PC-3 (cell line): ENCODE data around the gene BLM. TPM values are rescaled to one million over a fixed set of nuclear protein-coding genes. Genes with fewer than 3 reads are reported as not detected.

Experiments used
- ATAC-seq: fragments of 200-7000 bp; cut with Tn5 transposase; 2 replicates; pipeline ENCODE4 v1.9.1; 2020; ENCODE audit warnings: mild to moderate bottlenecking, moderate library complexity
- BruUV-seq: library from RNA; stranded (reverse); fragments of 400-500 nt; replicated peaks from 2 replicates; lab custom pipeline; 2021; lab: Mats Ljungman, UMichigan
- CTCF ChIA-PET: fragments of 300-600 bp; sonication (Branson Sonifier 250); formaldehyde crosslinking; loops from one replicate; lab custom pipeline; 2022; ENCODE audit warnings: antibody characterized with exemption; lab: Charles Lee
- POLR2A ChIA-PET: fragments of 300-600 bp; sonication (Branson Sonifier 250); formaldehyde crosslinking; loops from one replicate; lab custom pipeline; 2022; ENCODE audit warnings: antibody characterized with exemption; ENCODE audit not compliant: unreplicated experiment; lab: Charles Lee
- DNase-seq: peaks from one replicate; pipeline ENCODE4 v3.0.0-alpha.2; 2015
- H2AFZ ChIP-seq: fragments of 300-600 bp; sonication (generic); 2 replicates; pipeline ENCODE4 v1.6.0; 2016; ENCODE audit warnings: antibody characterized with exemption, low read length
- H3F3A ChIP-seq: fragments of 300-600 bp; sonication (generic); one replicate; pipeline ENCODE4 v1.6.0; 2017; ENCODE audit warnings: antibody characterized with exemption, low read length, control low read depth, mild to moderate bottlenecking; ENCODE audit not compliant: unreplicated experiment
- H3K27ac ChIP-seq: fragments of 300-600 bp; sonication (generic); 2 replicates; pipeline ENCODE4 v1.5.1; 2016; ENCODE audit warnings: mild to moderate bottlenecking, low read length
- H3K27me3 ChIP-seq: fragments of 300-600 bp; sonication (generic); 2 replicates; pipeline ENCODE4 v1.6.1; 2016; ENCODE audit warnings: low read length, mixed read lengths
- H3K36me3 ChIP-seq: fragments of 300-600 bp; sonication (generic); 2 replicates; pipeline ENCODE4 v1.6.1; 2016; ENCODE audit warnings: low read depth, mixed run types, low read length, mixed read lengths
- H3K4me1 ChIP-seq: fragments of 300-600 bp; sonication (generic); 2 replicates; pipeline ENCODE4 v1.5.1; 2016; ENCODE audit warnings: low read length; ENCODE audit not compliant: insufficient read depth
- H3K4me2 ChIP-seq: fragments of 300-600 bp; sonication (generic); 2 replicates; pipeline ENCODE4 v1.6.0; 2016; ENCODE audit warnings: low read length
- H3K4me3 ChIP-seq: fragments of 300-600 bp; sonication (generic); 2 replicates; pipeline ENCODE4 v1.5.1; 2016; ENCODE audit warnings: mild to moderate bottlenecking, low read length, mixed read lengths
- H3K79me2 ChIP-seq: fragments of 300-600 bp; sonication (generic); 2 replicates; pipeline ENCODE4 v1.6.1; 2017; ENCODE audit warnings: low read length, mixed read lengths
- H3K9ac ChIP-seq: fragments of 300-600 bp; sonication (generic); 2 replicates; pipeline ENCODE4 v1.6.0; 2016; ENCODE audit warnings: mild to moderate bottlenecking, low read length
- H3K9me2 ChIP-seq: fragments of 300-600 bp; sonication (generic); replicated peaks from 2 replicates; pipeline ENCODE4 v1.6.1; 2016; ENCODE audit warnings: mixed run types, low read length, mixed read lengths
- H3K9me3 ChIP-seq: fragments of 300-600 bp; sonication (generic); 2 replicates; pipeline ENCODE4 v1.6.1; 2016; ENCODE audit warnings: low read length, mixed read lengths
- H4K20me1 ChIP-seq: fragments of 300-600 bp; sonication (generic); 2 replicates; pipeline ENCODE4 v1.6.1; 2016; ENCODE audit warnings: low read length, mixed read lengths
- EZH2 ChIP-seq: fragments of 300-600 bp; sonication (generic); IDR thresholded peaks from one replicate; pipeline ENCODE4 v1.6.1; 2017; ENCODE audit warnings: antibody characterized with exemption, mild to moderate bottlenecking, low read length; ENCODE audit not compliant: unreplicated experiment
- EZH2phosphoT487 ChIP-seq: fragments of 300-600 bp; sonication (generic); IDR thresholded peaks from 2 replicates; pipeline ENCODE4 v1.6.1; 2018; ENCODE audit warnings: mild to moderate bottlenecking, antibody characterized with exemption, low read length, borderline replicate concordance
- intact Hi-C: fragments of 100-400 bp; cut with micrococcal nuclease; formaldehyde crosslinking; loops from 2 replicates; pipeline ENCODE4 v1.9.0; 2023
- total RNA-seq: library from RNA; depleted of rRNA; stranded (reverse); fragments of >200 nt; gene quantifications from 2 replicates; pipeline ENCODE4 v1.2.3, GENCODE V29; 2014; rRNA removed
- TF ChIP-seq, protein P1 (sequence below): fragments of 300-600 bp; sonication (generic); conservative IDR thresholded peaks from 2 replicates; pipeline ENCODE4 v1.5.1; 2017; ENCODE audit warnings: antibody characterized with exemption, low read depth, mild to moderate bottlenecking, low read length

Gene BLM
- total RNA-seq, 1 experiment from 2014 or later = 18.7 TPM

DNA sequence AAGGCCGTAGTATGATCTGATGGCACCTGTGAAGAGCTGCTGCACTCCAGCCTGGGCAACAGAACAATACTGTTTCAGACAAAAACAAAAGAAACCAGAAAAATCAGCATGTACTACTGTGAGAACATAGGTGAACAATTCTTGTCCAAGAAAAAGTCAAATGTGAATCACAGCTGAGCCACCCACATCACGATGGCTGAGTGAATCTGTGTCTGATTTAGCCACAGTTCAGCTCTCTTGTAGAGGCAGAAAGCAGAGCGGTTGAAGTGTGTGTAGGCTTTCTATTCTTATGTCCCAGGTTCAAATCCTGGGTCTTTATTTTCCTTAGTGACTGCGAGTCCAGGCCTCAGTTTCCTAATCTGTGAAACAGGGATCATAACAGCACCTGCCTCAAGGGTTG is 146.8 kb downstream of the BLM start:
- Histone ChIP-seq H3K4me3 (no peak overlapping the region), H3K36me3 (no peaks in the 10 kb centered on the region), H3K4me2 (peak overlapping the region; percentile 10; the same call in 1 of the 2 replicates), H3K9me3 (no peaks in the 10 kb centered on the region), H3F3A (no peaks in the 10 kb centered on the region), H2AFZ (no peak overlapping the region), H4K20me1 (no peaks in the 10 kb centered on the region), H3K79me2 (no peaks in the 10 kb centered on the region), H3K27ac (peak overlapping the region; percentile 47), H3K27me3 (no peaks in the 10 kb centered on the region), H3K4me1 (peaks cover 62% of the 10 kb centered on the region), H3K9ac (no peak overlapping the region), H3K9me2 (no peaks in the 10 kb centered on the region)
- DNase-seq (no peak), ATAC-seq (no peak)
- ChIA-PET POLR2A (no interaction called here), CTCF (no interaction called here)
- TF ChIP-seq EZH2 (no peak), EZH2phosphoT487 (no peak)
- TF ChIP-seq, protein P1, sequence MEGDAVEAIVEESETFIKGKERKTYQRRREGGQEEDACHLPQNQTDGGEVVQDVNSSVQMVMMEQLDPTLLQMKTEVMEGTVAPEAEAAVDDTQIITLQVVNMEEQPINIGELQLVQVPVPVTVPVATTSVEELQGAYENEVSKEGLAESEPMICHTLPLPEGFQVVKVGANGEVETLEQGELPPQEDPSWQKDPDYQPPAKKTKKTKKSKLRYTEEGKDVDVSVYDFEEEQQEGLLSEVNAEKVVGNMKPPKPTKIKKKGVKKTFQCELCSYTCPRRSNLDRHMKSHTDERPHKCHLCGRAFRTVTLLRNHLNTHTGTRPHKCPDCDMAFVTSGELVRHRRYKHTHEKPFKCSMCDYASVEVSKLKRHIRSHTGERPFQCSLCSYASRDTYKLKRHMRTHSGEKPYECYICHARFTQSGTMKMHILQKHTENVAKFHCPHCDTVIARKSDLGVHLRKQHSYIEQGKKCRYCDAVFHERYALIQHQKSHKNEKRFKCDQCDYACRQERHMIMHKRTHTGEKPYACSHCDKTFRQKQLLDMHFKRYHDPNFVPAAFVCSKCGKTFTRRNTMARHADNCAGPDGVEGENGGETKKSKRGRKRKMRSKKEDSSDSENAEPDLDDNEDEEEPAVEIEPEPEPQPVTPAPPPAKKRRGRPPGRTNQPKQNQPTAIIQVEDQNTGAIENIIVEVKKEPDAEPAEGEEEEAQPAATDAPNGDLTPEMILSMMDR = no peak
- no TSS peak for BruUV-seq
- intact Hi-C loops = no loop called here

GRCh38 chr15:90864507-90864906 is 147.4 kb downstream of the BLM start:
- POLR2A ChIA-PET = no interaction called here
- H3K79me2 ChIP-seq = no peaks in the 10 kb centered on the region
- no peaks in the 10 kb centered on the region for H3K36me3 ChIP-seq
- no peaks in the 10 kb centered on the region for H3K27me3 ChIP-seq
- H4K20me1 ChIP-seq = no peaks in the 10 kb centered on the region
- H3K4me2 ChIP-seq = no peak overlapping the region
- DNase-seq (no peak), ATAC-seq (no peak)
- intact Hi-C loops = no loop called here
- TF ChIP-seq EZH2 (no peak), EZH2phosphoT487 (no peak)
- TF ChIP-seq, protein P1 = no peak
- H3K9ac ChIP-seq = no peak overlapping the region
- no peak overlapping the region for H2AFZ ChIP-seq
- CTCF ChIA-PET = no interaction called here
- peak overlapping the region; percentile 47; the same call in 1 of the 2 replicates for H3K27ac ChIP-seq
- H3K9me2 ChIP-seq = no peaks in the 10 kb centered on the region
- H3F3A ChIP-seq = no peaks in the 10 kb centered on the region
- H3K9me3 ChIP-seq = no peaks in the 10 kb centered on the region
- no TSS peak for BruUV-seq
- H3K4me3 ChIP-seq = no peak overlapping the region
- H3K4me1 ChIP-seq = peaks cover 65% of the 10 kb centered on the region

DNA sequence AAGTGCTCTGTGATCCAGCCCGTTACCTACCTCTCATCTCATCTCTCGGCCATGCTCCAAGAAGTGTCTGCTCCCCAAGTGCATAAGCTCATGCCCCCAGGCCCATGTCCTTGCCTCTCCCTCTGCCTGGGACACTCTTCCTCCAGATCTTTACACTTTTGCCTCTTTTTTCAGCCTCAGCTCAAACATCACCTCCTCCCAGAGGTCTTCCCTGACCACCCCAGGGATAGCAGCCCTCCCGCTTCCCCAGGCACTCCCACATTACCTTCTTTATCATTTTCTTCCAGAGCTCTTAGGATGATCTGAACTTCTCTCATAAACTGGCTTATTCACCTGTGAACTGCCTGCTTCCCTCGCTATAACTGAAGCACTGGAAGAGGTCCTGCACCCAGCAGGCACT is 148.6 kb downstream of the BLM start:
- CTCF ChIA-PET = no interaction called here

More for the DNA sequence above, 148.6 kb downstream of the BLM start:
- ATAC-seq (no peak), DNase-seq (no peak)
- H3K9me2 ChIP-seq = no peaks in the 10 kb centered on the region
- no peak for TF ChIP-seq EZH2
- TF ChIP-seq EZH2phosphoT487 = no peak
- TF ChIP-seq, protein P1 = no peak
- no peak overlapping the region for H3K27ac ChIP-seq
- peaks cover 7% of the 10 kb centered on the region for H3K79me2 ChIP-seq
- no peaks in the 10 kb centered on the region for H3K27me3 ChIP-seq
- H2AFZ ChIP-seq = no peak overlapping the region
- POLR2A ChIA-PET = no interaction called here
- peaks cover 68% of the 10 kb centered on the region for H3K4me1 ChIP-seq
- H4K20me1 ChIP-seq = no peaks in the 10 kb centered on the region
- intact Hi-C loops = no loop called here
- no peak overlapping the region for H3K4me3 ChIP-seq
- H3K9ac ChIP-seq = no peak overlapping the region
- no TSS peak for BruUV-seq
- H3F3A ChIP-seq = peaks cover 4% of the 10 kb centered on the region
- no peak overlapping the region for H3K4me2 ChIP-seq
- no peaks in the 10 kb centered on the region for H3K36me3 ChIP-seq
- no peaks in the 10 kb centered on the region for H3K9me3 ChIP-seq

Other genes with a start within 250 kb of the BLM start
- 12.4 and 18.8 TPM in 2 replicates for gene CRTC3, start 187.4 kb upstream of the BLM start, total RNA-seq
- gene FURIN, start 151.2 kb downstream of the BLM start, total RNA-seq = 39.1 and 44.2 TPM in 2 replicates
- 2.8 and 11.5 TPM in 2 replicates for gene FES, start 167.2 kb downstream of the BLM start, total RNA-seq
- 19.8 and 26.3 TPM in 2 replicates for gene MAN2A2, start 186.0 kb downstream of the BLM start, total RNA-seq
- gene HDDC3, start 215.2 kb downstream of the BLM start, total RNA-seq = 18.5 and 19.6 TPM in 2 replicates
- gene UNC45A, start 217.9 kb downstream of the BLM start, total RNA-seq = 68.4 and 73.7 TPM in 2 replicates
- 9.2 and 11.7 TPM in 2 replicates for gene RCCD1, start 237.5 kb downstream of the BLM start, total RNA-seq